AG09309 (cell line): ENCODE results near the gene GMNC.
"Not testable (repeated sequence)": the region's sequence is repeated elsewhere in the genome, so short reads cannot be mapped to it uniquely, and the experiment has no call there.

Source experiments
- DNase-seq: peaks from one replicate; pipeline ENCODE4 v3.0.0-alpha.2; 2010; ENCODE audit warnings: low read depth
- H3K4me3 ChIP-seq: 2 replicates; pipeline ENCODE4 v1.5.1; 2011; ENCODE audit warnings: mild to moderate bottlenecking, low read depth, low read length, moderate library complexity; ENCODE audit not compliant: control insufficient read depth
- CTCF ChIP-seq: IDR thresholded peaks from 2 replicates; pipeline ENCODE4 v1.5.1; 2011; ENCODE audit warnings: mild to moderate bottlenecking, low read depth, low read length, inconsistent platforms; ENCODE audit not compliant: insufficient read depth, control insufficient read depth; ENCODE audit errors: missing control alignments

Gene GMNC

GRCh38 chr3:190883973-190884832, 21.7 kb upstream of the GMNC start:
- DNase-seq = peak; percentile 28
- H3K4me3 ChIP-seq = no peak overlapping the region
- TF ChIP-seq CTCF = peak; percentile 86

- no peak for TF ChIP-seq CTCF
- no peak overlapping the region for H3K4me3 ChIP-seq
- no peak for DNase-seq
These were observed 20.6 kb upstream of the GMNC start for GRCh38 chr3:190883141-190883540.

GRCh38 chr3:190877925-190878324, 15.4 kb upstream of the GMNC start:
- H3K4me3 ChIP-seq = no peak overlapping the region
- no peak for DNase-seq
- TF ChIP-seq CTCF = no peak

GRCh38 chr3:190876433-190876832, 13.9 kb upstream of the GMNC start:
- not testable (repeated sequence) for H3K4me3 ChIP-seq, DNase-seq

GRCh38 chr3:190875061-190875460, 12.6 kb upstream of the GMNC start:
- not testable (repeated sequence) for H3K4me3 ChIP-seq, DNase-seq

- TF ChIP-seq CTCF = no peak
- no peak for DNase-seq
- no peak overlapping the region for H3K4me3 ChIP-seq
These were observed 7.6 kb upstream of the GMNC start for GRCh38 chr3:190870127-190870526.

- TF ChIP-seq CTCF = no peak
- no peak overlapping the region for H3K4me3 ChIP-seq
- DNase-seq = no peak
These were observed 4.6 kb upstream of the GMNC start for GRCh38 chr3:190867071-190867470.

GRCh38 chr3:190865828-190866227, 3.3 kb upstream of the GMNC start:
- no peak for DNase-seq
- H3K4me3 ChIP-seq = no peak overlapping the region
- no peak for TF ChIP-seq CTCF
